ENCODE measurements around the gene EEA1. TPM values are rescaled to one million over a fixed set of nuclear protein-coding genes. Genes with fewer than 3 reads are reported as not detected.
A peak's percentile ranks its signal among the peaks of the same experiment; 100 is the strongest.
"Not testable (repeated sequence)": the region's sequence is repeated elsewhere in the genome, so short reads cannot be mapped to it uniquely, and the experiment has no call there.

EEA1 gene
- 10 to 100 TPM in 11 of 12 donors, not detected in 1; 22.7 to 32.2 (median 25.5) TPM for polyA plus RNA-seq (ENCODE audit: insufficient read length in 12 of 12)
- long read RNA-seq, donor 1, partial matches to known transcripts: 5 of 5 reads
- long read RNA-seq, donor 1, other reads (novel, unspliced or antisense): 0 of 5 reads
- long read RNA-seq, donor 2: 0 reads
- long read RNA-seq, donor 3: 0 reads
- long read RNA-seq, donor 4: 0 reads
- long read RNA-seq, donor 5: 0 reads
- long read RNA-seq, donor 6: 0 reads
- long read RNA-seq, donor 7: 0 reads
- long read RNA-seq, donor 8, full-length matches to known transcripts: 1 of 1 reads
- long read RNA-seq, donor 8, partial matches to known transcripts: 0 of 1 reads
- long read RNA-seq, donor 8, other reads (novel, unspliced or antisense): 0 of 1 reads
- long read RNA-seq, donor 9: 0 reads
- long read RNA-seq, donor 10, partial matches to known transcripts: 8 of 8 reads
- long read RNA-seq, donor 10, other reads (novel, unspliced or antisense): 0 of 8 reads
- long read RNA-seq, donor 11: 0 reads

- DNase-seq: peak; percentile 95
These were observed at the start of gene EEA1 for GRCh38 chr12:92928962-92929915. Gene EEA1, minus strand, starts transcription at chr12:92929295. Its CDS starts 229 bp downstream, at chr12:92929066.

GRCh38 chr12:92978607-92979006 is 49.5 kb upstream of the EEA1 start:
- no peak for DNase-seq

GRCh38 chr12:92977326-92977725 is 48.2 kb upstream of the EEA1 start:
- DNase-seq: no peak

GRCh38 chr12:92974759-92975158 is 45.7 kb upstream of the EEA1 start:
- no peak for DNase-seq

GRCh38 chr12:92973614-92974013 is 44.5 kb upstream of the EEA1 start:
- DNase-seq: no peak

GRCh38 chr12:92971859-92972524 is 42.9 kb upstream of the EEA1 start:
- DNase-seq: peak; percentile 36

- DNase-seq: no peak
These were observed 39.2 kb upstream of the EEA1 start for GRCh38 chr12:92968176-92968813.

GRCh38 chr12:92964378-92964777 is 35.3 kb upstream of the EEA1 start:
- DNase-seq: not testable (repeated sequence)

GRCh38 chr12:92961949-92962348 is 32.9 kb upstream of the EEA1 start:
- no peak for DNase-seq

- DNase-seq: no peak
These were observed 27.0 kb upstream of the EEA1 start for GRCh38 chr12:92955997-92956663.

GRCh38 chr12:92953747-92954146 is 24.7 kb upstream of the EEA1 start:
- DNase-seq: no peak

- peak; percentile 26 for DNase-seq
These were observed 23.3 kb upstream of the EEA1 start for GRCh38 chr12:92952394-92952793.

GRCh38 chr12:92951006-92951405 is 21.9 kb upstream of the EEA1 start:
- DNase-seq: no peak

GRCh38 chr12:92950011-92950410 is 20.9 kb upstream of the EEA1 start:
- DNase-seq: no peak

GRCh38 chr12:92949466-92949865 is 20.4 kb upstream of the EEA1 start:
- no peak for DNase-seq

- no peak for DNase-seq
These were observed 18.6 kb upstream of the EEA1 start for GRCh38 chr12:92947589-92948215.

GRCh38 chr12:92945659-92946220 is 16.6 kb upstream of the EEA1 start:
- DNase-seq: no peak

- DNase-seq: no peak
These were observed 14.6 kb upstream of the EEA1 start for GRCh38 chr12:92943482-92944250.

GRCh38 chr12:92942905-92943304 is 13.8 kb upstream of the EEA1 start:
- DNase-seq: no peak

All from muscle of arm (tissue), 14 donors.